Measurements from ENCODE around the gene CSNK1D.

Gene CSNK1D

GRCh38 chr17:82249896-82250581 lies 23.5 kb downstream of the CSNK1D start:
- no peak for DNase-seq (ENCODE audit: low read depth)

- DNase-seq (ENCODE audit: low read depth) = no peak
Measured at GRCh38 chr17:82248815-82249674, 24.5 kb downstream of the CSNK1D start.

GRCh38 chr17:82247856-82248671 lies 25.4 kb downstream of the CSNK1D start:
- DNase-seq (ENCODE audit: low read depth) = no peak

GRCh38 chr17:82247182-82247823 lies 26.2 kb downstream of the CSNK1D start:
- DNase-seq (ENCODE audit: low read depth) = no peak

- DNase-seq (ENCODE audit: low read depth) = no peak
Measured at GRCh38 chr17:82246365-82247181, 26.9 kb downstream of the CSNK1D start.

- no peak for DNase-seq (ENCODE audit: low read depth)
Measured at GRCh38 chr17:82246040-82246364, 27.5 kb downstream of the CSNK1D start.

GRCh38 chr17:82245134-82246039 lies 28.1 kb downstream of the CSNK1D start:
- no peak for DNase-seq (ENCODE audit: low read depth)

GRCh38 chr17:82244413-82245133 lies 28.9 kb downstream of the CSNK1D start:
- DNase-seq (ENCODE audit: low read depth) = no peak

GRCh38 chr17:82243648-82244412 lies 29.7 kb downstream of the CSNK1D start:
- no peak for DNase-seq (ENCODE audit: low read depth)

GRCh38 chr17:82242977-82243647 lies 30.4 kb downstream of the CSNK1D start:
- DNase-seq (ENCODE audit: low read depth) = no peak

- DNase-seq (ENCODE audit: low read depth) = no peak
Measured at GRCh38 chr17:82242698-82242976, 30.9 kb downstream of the CSNK1D start.

GRCh38 chr17:82241926-82242697 lies 31.4 kb downstream of the CSNK1D start:
- no peak for DNase-seq (ENCODE audit: low read depth)

GRCh38 chr17:82241183-82241925 lies 32.1 kb downstream of the CSNK1D start:
- DNase-seq (ENCODE audit: low read depth) = peak; percentile 34

GRCh38 chr17:82240506-82241182 lies 32.9 kb downstream of the CSNK1D start:
- no peak for DNase-seq (ENCODE audit: low read depth)

GRCh38 chr17:82239926-82240505 lies 33.5 kb downstream of the CSNK1D start:
- DNase-seq (ENCODE audit: low read depth) = no peak

- DNase-seq (ENCODE audit: low read depth) = no peak
Measured at GRCh38 chr17:82239401-82239925, 34.0 kb downstream of the CSNK1D start.

All from activated T-cell treated with anti-CD3 and anti-CD28 coated beads for 24 hours (primary cell).